ENCODE results near the gene MROH7. TPM values are rescaled to one million over a fixed set of nuclear protein-coding genes. Genes with fewer than 3 reads are reported as not detected.

MROH7 gene
- polyA plus RNA-seq (2013): 0.16 and 0.24 TPM in 2 replicates

DNA sequence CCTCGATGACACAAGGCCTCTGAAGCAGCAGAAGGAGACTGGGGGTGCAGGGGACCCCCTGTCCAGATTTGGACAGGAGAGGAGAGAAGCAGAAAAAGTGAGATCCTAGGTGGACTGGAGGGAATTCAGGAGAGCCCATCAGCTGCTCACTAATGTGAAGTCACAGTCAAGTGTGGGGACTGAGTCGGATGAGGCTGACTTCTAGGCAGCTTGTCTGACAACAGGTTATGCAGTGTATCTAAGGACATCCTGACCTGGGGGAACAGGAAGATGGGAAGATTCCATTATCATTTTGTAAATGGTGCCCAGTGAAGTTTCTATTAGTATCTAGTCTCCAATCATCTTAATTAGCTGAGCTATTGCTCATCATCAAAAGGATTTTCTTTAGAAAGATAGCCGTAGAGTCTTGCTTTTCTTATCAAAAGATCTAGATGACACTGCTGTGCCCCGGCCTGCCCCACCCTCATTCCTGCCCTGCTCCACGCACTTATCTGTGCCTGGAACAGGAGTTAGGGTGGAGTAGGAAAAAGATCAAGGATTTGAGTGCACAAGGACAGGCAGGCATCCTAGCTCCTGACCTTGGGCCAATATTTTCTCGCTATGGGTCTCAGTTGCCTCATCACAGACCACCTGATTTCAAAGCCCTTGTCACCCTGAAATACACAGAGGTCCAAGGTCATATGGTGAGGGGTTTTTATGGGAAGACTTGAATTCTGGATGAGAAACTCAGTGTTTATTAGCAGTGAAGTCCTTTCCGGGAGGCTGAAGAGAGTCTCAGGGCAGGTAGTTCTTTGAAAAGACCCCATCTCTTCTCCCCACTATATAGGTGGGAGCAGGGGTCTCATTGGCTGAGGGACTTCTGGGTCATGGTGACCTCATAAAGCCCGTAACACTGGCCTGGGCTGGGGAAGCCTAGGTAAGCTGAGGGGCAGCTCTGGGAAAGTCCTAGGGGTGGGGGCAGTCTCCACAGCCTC, at the start of gene MROH7:
MROH7 (plus strand) TSS at position 924 of the 974 bp plus-strand sequence. CDS start 11,141 bp downstream, outside the sequence.
- no peak within 1 kb of the TSS for H3K27ac ChIP-seq (ENCODE audit: low read depth, low read length)
- no peak within 1 kb of the TSS for H3K9ac ChIP-seq (ENCODE audit: low read length)
- H2AFZ ChIP-seq (ENCODE audit: insufficient read depth, low read length, poor library complexity): no peak within 1 kb of the TSS
- peaks cover 2% of the 10 kb centered on the region in 2 experiments for H3K4me1 ChIP-seq (ENCODE audit: control insufficient read depth in 1 of 2, insufficient read depth in 2 of 2, low read length in 2 of 2)
- no peak within 1 kb of the TSS for H2AK5ac ChIP-seq (ENCODE audit: low read length)
- no peak within 1 kb of the TSS for H3K14ac ChIP-seq (ENCODE audit: low read length)
- no peak within 1 kb of the TSS for H3K4me3 ChIP-seq (ENCODE audit: low read depth, low read length)
- H2BK5ac ChIP-seq (ENCODE audit: low read depth, low read length, poor library complexity): no peak within 1 kb of the TSS
- DNase-seq: peak in 1 of 2 donors; percentile 28
- no peak within 1 kb of the TSS for H4K8ac ChIP-seq (ENCODE audit: low read depth, low read length)
- H3K18ac ChIP-seq (ENCODE audit: low read length): no peak within 1 kb of the TSS
- no peak within 1 kb of the TSS for H4K12ac ChIP-seq (ENCODE audit: low read depth, low read length)
- H3K36me3 ChIP-seq (ENCODE audit: control insufficient read depth in 1 of 2, insufficient read depth in 2 of 2, low read length in 2 of 2): no peaks in the 10 kb centered on the region
- H3K4ac ChIP-seq (ENCODE audit: low read depth, low read length): no peak within 1 kb of the TSS
- no peak within 1 kb of the TSS for H4K91ac ChIP-seq (ENCODE audit: low read depth, low read length)
- no peaks in the 10 kb centered on the region for H3K27me3 ChIP-seq (ENCODE audit: insufficient read depth, low read length)
- WGBS (ENCODE audit: extremely low coverage, insufficient coverage, insufficient read length): no CpG with 5 or more reads among the region's 8 CpGs
- H3K79me1 ChIP-seq (ENCODE audit: low read length): no peaks in the 10 kb centered on the region
- no peak within 1 kb of the TSS for H3K4me2 ChIP-seq (ENCODE audit: low read length)
- H3K79me2 ChIP-seq (ENCODE audit: control insufficient read depth, insufficient read depth, low read length, poor library complexity): no peaks in the 10 kb centered on the region
- no peak within 1 kb of the TSS for H3K23ac ChIP-seq (ENCODE audit: low read length)
- peaks cover 3% of the 10 kb centered on the region for H3K9me3 ChIP-seq (ENCODE audit: insufficient read depth, low read depth, low read length)
- no peak within 1 kb of the TSS for H2BK12ac ChIP-seq (ENCODE audit: low read length)
- no peak within 1 kb of the TSS for H2BK120ac ChIP-seq (ENCODE audit: insufficient read depth, low read length, poor library complexity)

DNA sequence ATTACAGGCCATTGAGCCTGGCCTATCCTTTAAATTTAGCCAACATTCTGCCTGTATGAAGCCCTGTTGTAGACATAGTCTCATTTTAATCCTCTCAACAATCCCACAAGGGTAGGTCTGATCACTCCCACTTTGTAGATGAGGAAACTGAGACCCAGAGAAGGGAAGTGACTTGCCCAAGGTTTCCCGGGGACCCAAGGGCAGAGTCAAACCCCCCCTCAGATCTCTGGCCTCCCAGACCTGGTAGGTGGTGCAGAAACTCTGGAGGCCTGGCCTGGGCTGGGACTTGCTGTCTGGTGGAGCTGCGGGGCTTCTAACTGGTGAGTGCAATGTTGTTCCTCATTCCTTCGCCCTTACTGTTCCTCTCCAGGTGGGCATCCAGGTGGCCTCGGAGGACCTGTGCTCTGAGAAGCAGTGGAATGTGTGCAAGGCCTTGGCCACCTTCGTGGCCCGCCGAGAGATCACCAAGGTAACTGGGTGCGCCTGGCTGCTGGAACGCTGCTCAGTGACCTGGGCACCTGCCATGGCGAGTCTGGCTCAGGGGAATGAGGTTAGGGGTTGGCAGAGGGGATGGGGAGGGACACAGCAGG, 47.9 kb upstream of the MROH7 start:
- Histone ChIP-seq H3K27ac (ENCODE audit: low read depth, low read length) (no peak overlapping the region), H2BK5ac (ENCODE audit: low read depth, low read length, poor library complexity) (no peak overlapping the region), H3K27me3 (ENCODE audit: insufficient read depth, low read length) (no peaks in the 10 kb centered on the region), H3K9me3 (ENCODE audit: insufficient read depth, low read depth, low read length) (peaks cover 1% of the 10 kb centered on the region), H3K9ac (ENCODE audit: low read length) (no peak overlapping the region), H2BK120ac (ENCODE audit: insufficient read depth, low read length, poor library complexity) (no peak overlapping the region), H4K8ac (ENCODE audit: low read depth, low read length) (no peak overlapping the region), H2AFZ (ENCODE audit: insufficient read depth, low read length, poor library complexity) (no peak overlapping the region), H3K79me1 (ENCODE audit: low read length) (no peaks in the 10 kb centered on the region), H3K79me2 (ENCODE audit: control insufficient read depth, insufficient read depth, low read length, poor library complexity) (no peaks in the 10 kb centered on the region), H3K18ac (ENCODE audit: low read length) (no peak overlapping the region), H3K14ac (ENCODE audit: low read length) (no peak overlapping the region), H3K23ac (ENCODE audit: low read length) (no peak overlapping the region), H3K4me3 (ENCODE audit: low read depth, low read length) (no peak overlapping the region), H4K12ac (ENCODE audit: low read depth, low read length) (no peak overlapping the region), H4K91ac (ENCODE audit: low read depth, low read length) (no peak overlapping the region), H2BK12ac (ENCODE audit: low read length) (no peak overlapping the region), H3K4me2 (ENCODE audit: low read length) (no peak overlapping the region), H2AK5ac (ENCODE audit: low read length) (no peak overlapping the region), H3K4me1 (ENCODE audit: control insufficient read depth in 1 of 2, insufficient read depth in 2 of 2, low read length in 2 of 2) (no peaks in the 10 kb centered on the region), H3K36me3 (ENCODE audit: control insufficient read depth in 1 of 2, insufficient read depth in 2 of 2, low read length in 2 of 2) (peaks cover 0 to 2% of the 10 kb centered on the region in 2 experiments), H3K4ac (ENCODE audit: low read depth, low read length) (no peak overlapping the region)
- DNase-seq: peak in 1 of 2 donors; percentile 47
- no CpG with 5 or more reads among the region's 10 CpGs for WGBS (ENCODE audit: extremely low coverage, insufficient coverage, insufficient read length)

DNA sequence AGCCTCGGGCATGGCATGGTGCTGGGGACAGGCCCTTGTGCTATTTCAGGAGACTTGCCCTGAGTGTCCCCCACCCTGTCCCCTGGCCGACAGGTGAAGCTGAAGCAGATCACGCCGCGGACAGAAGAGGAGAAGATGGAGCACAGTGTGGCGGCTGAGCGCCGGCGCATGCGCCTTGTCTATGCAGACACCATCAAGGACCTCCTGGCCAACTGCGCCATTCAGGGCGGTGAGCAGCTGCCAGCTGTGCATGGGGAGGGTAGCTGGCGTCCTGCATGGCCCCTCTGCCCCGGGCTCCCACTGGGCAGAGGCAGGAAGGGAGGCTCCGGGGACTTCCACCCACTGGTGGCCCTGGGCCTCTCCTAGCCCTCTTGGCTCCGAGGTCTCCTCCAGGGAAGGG, 47.1 kb upstream of the MROH7 start:
- whole genome bisulfite sequencing (ENCODE audit: extremely low coverage, insufficient coverage, insufficient read length): no CpG with 5 or more reads among the region's 16 CpGs
- no peak overlapping the region for H3K14ac ChIP-seq (ENCODE audit: low read length)
- no peaks in the 10 kb centered on the region for H3K79me1 ChIP-seq (ENCODE audit: low read length)

DNA sequence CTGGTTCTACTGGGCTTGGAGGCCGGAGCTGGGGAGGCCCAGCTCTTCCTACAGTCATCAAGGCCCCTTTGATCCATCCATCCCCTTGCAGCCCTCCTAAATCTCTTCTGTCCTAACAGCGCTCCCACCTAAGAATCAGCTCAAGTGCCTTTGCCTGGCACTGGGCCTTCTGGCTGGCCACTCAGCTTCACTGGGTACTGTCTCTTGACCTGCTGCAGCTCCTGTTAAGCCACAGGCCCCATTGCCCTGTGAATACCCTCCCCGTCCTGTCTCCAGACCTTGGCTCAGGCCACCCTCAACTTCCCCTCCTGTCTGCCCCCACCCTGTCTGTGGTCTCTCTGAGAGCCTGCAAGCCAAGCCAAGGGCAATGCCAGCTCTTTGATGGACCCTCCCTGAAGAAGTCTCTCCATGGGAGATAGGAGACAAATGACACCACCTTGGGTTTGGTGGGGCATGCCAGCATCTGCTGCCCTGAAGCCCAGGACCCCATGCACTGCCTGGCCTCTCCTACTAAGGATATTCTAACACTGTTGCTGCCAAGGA, 45.6 kb upstream of the MROH7 start:
- no peak overlapping the region for H3K18ac ChIP-seq (ENCODE audit: low read length)
- H4K91ac ChIP-seq (ENCODE audit: low read depth, low read length): no peak overlapping the region
- no peak overlapping the region for H2BK120ac ChIP-seq (ENCODE audit: insufficient read depth, low read length, poor library complexity)
- no peaks in the 10 kb centered on the region for H3K4me1 ChIP-seq (ENCODE audit: control insufficient read depth in 1 of 2, insufficient read depth in 2 of 2, low read length in 2 of 2)
- no peak overlapping the region for H4K12ac ChIP-seq (ENCODE audit: low read depth, low read length)
- no peaks in the 10 kb centered on the region for H3K79me1 ChIP-seq (ENCODE audit: low read length)
- no peak overlapping the region for H3K4ac ChIP-seq (ENCODE audit: low read depth, low read length)
- no peak overlapping the region for H3K14ac ChIP-seq (ENCODE audit: low read length)
- no peak overlapping the region for H4K8ac ChIP-seq (ENCODE audit: low read depth, low read length)
- H2BK5ac ChIP-seq (ENCODE audit: low read depth, low read length, poor library complexity): no peak overlapping the region
- H3K4me3 ChIP-seq (ENCODE audit: low read depth, low read length): no peak overlapping the region
- H3K79me2 ChIP-seq (ENCODE audit: control insufficient read depth, insufficient read depth, low read length, poor library complexity): no peaks in the 10 kb centered on the region
- peaks cover 0 to 2% of the 10 kb centered on the region in 2 experiments for H3K36me3 ChIP-seq (ENCODE audit: control insufficient read depth in 1 of 2, insufficient read depth in 2 of 2, low read length in 2 of 2)
- no peak overlapping the region for H2AFZ ChIP-seq (ENCODE audit: insufficient read depth, low read length, poor library complexity)
- no peak for DNase-seq
- H3K4me2 ChIP-seq (ENCODE audit: low read length): no peak overlapping the region
- H3K9me3 ChIP-seq (ENCODE audit: insufficient read depth, low read depth, low read length): peaks cover 1% of the 10 kb centered on the region
- whole genome bisulfite sequencing (ENCODE audit: extremely low coverage, insufficient coverage, insufficient read length): no CpG with 5 or more reads among the region's 3 CpGs
- H2AK5ac ChIP-seq (ENCODE audit: low read length): no peak overlapping the region
- no peaks in the 10 kb centered on the region for H3K27me3 ChIP-seq (ENCODE audit: insufficient read depth, low read length)
- H3K23ac ChIP-seq (ENCODE audit: low read length): no peak overlapping the region
- no peak overlapping the region for H2BK12ac ChIP-seq (ENCODE audit: low read length)
- H3K27ac ChIP-seq (ENCODE audit: low read depth, low read length): no peak overlapping the region
- H3K9ac ChIP-seq (ENCODE audit: low read length): no peak overlapping the region

More for the DNA sequence above, 47.1 kb upstream of the MROH7 start:
- Histone ChIP-seq H3K9me3 (ENCODE audit: insufficient read depth, low read depth, low read length) (peaks cover 1% of the 10 kb centered on the region), H4K12ac (ENCODE audit: low read depth, low read length) (no peak overlapping the region), H2AFZ (ENCODE audit: insufficient read depth, low read length, poor library complexity) (no peak overlapping the region), H3K23ac (ENCODE audit: low read length) (no peak overlapping the region), H3K4me3 (ENCODE audit: low read depth, low read length) (no peak overlapping the region), H2BK120ac (ENCODE audit: insufficient read depth, low read length, poor library complexity) (no peak overlapping the region), H4K8ac (ENCODE audit: low read depth, low read length) (no peak overlapping the region), H3K27me3 (ENCODE audit: insufficient read depth, low read length) (no peaks in the 10 kb centered on the region), H3K18ac (ENCODE audit: low read length) (no peak overlapping the region), H3K4me2 (ENCODE audit: low read length) (no peak overlapping the region), H3K9ac (ENCODE audit: low read length) (no peak overlapping the region), H3K36me3 (ENCODE audit: control insufficient read depth in 1 of 2, insufficient read depth in 2 of 2, low read length in 2 of 2) (peaks cover 0 to 2% of the 10 kb centered on the region in 2 experiments), H4K91ac (ENCODE audit: low read depth, low read length) (no peak overlapping the region), H2BK12ac (ENCODE audit: low read length) (no peak overlapping the region), H3K79me2 (ENCODE audit: control insufficient read depth, insufficient read depth, low read length, poor library complexity) (no peaks in the 10 kb centered on the region), H2AK5ac (ENCODE audit: low read length) (no peak overlapping the region), H3K4me1 (ENCODE audit: control insufficient read depth in 1 of 2, insufficient read depth in 2 of 2, low read length in 2 of 2) (no peaks in the 10 kb centered on the region), H3K4ac (ENCODE audit: low read depth, low read length) (no peak overlapping the region), H2BK5ac (ENCODE audit: low read depth, low read length, poor library complexity) (no peak overlapping the region), H3K27ac (ENCODE audit: low read depth, low read length) (no peak overlapping the region)
- DNase-seq: no peak

Measured in trophoblast cell (in vitro differentiated cells and primary cell).